Trophoblast cell (in vitro differentiated cells and primary cell): ENCODE results near the gene GPATCH3.

ENCODE experiments used
- DNase-seq, 2 donors: peaks; one replicate each; pipeline ENCODE4 v3.0.0-alpha.2; 2016
- H2AFZ ChIP-seq: 2 replicates; pipeline ENCODE4 v1.6.1; 2013; ENCODE audit warnings: low read length, moderate library complexity, mild to moderate bottlenecking; ENCODE audit not compliant: insufficient read depth, poor library complexity
- H2AK5ac ChIP-seq: 2 replicates; pipeline ENCODE4 v1.6.1; 2013; ENCODE audit warnings: mild to moderate bottlenecking, low read length
- H2BK120ac ChIP-seq: 2 replicates; pipeline ENCODE4 v1.6.1; 2013; ENCODE audit warnings: low read length, mild to moderate bottlenecking, moderate library complexity; ENCODE audit not compliant: insufficient read depth, poor library complexity
- H2BK12ac ChIP-seq: 2 replicates; pipeline ENCODE4 v1.6.1; 2013; ENCODE audit warnings: mild to moderate bottlenecking, low read length, moderate library complexity
- H2BK5ac ChIP-seq: 2 replicates; pipeline ENCODE4 v1.6.1; 2013; ENCODE audit warnings: low read length, low read depth, moderate library complexity, mild to moderate bottlenecking; ENCODE audit not compliant: poor library complexity
- H3K14ac ChIP-seq: 2 replicates; pipeline ENCODE4 v1.6.1; 2013; ENCODE audit warnings: mild to moderate bottlenecking, low read length
- H3K18ac ChIP-seq: 2 replicates; pipeline ENCODE4 v1.6.1; 2013; ENCODE audit warnings: mild to moderate bottlenecking, low read length
- H3K23ac ChIP-seq: 2 replicates; pipeline ENCODE4 v1.6.1; 2013; ENCODE audit warnings: low read length
- H3K27ac ChIP-seq: 2 replicates; pipeline ENCODE4 v1.5.1; 2013; ENCODE audit warnings: low read depth, mild to moderate bottlenecking, inconsistent platforms, low read length, moderate library complexity
- H3K27me3 ChIP-seq: 2 replicates; pipeline ENCODE4 v1.6.1; 2013; ENCODE audit warnings: inconsistent platforms, mild to moderate bottlenecking, low read length, moderate library complexity; ENCODE audit not compliant: insufficient read depth
- H3K36me3 ChIP-seq, 2 experiments: 1 replicate in 1 of 2; 2 replicates in 1 of 2; pipeline ENCODE4 v1.6.1; 2013; ENCODE audit warnings: low read length in 2 of 2, mild to moderate bottlenecking in 2 of 2, moderate library complexity in 1 of 2; ENCODE audit not compliant: insufficient read depth in 2 of 2, control insufficient read depth in 1 of 2
- H3K4ac ChIP-seq: 2 replicates; pipeline ENCODE4 v1.6.1; 2013; ENCODE audit warnings: low read depth, mild to moderate bottlenecking, low read length, moderate library complexity
- H3K4me1 ChIP-seq, 2 experiments: 1 replicate in 1 of 2; 2 replicates in 1 of 2; pipeline ENCODE4 v1.6.1; 2013; ENCODE audit warnings: low read length in 2 of 2, mild to moderate bottlenecking in 2 of 2, moderate library complexity in 1 of 2; ENCODE audit not compliant: insufficient read depth in 2 of 2, control insufficient read depth in 1 of 2
- H3K4me2 ChIP-seq: 2 replicates; pipeline ENCODE4 v1.6.1; 2013; ENCODE audit warnings: inconsistent platforms, mild to moderate bottlenecking, low read length, moderate library complexity
- H3K4me3 ChIP-seq: 2 replicates; pipeline ENCODE4 v1.5.1; 2013; ENCODE audit warnings: mild to moderate bottlenecking, low read depth, low read length, inconsistent platforms
- H3K79me1 ChIP-seq: one replicate; pipeline ENCODE4 v1.6.1; 2013; ENCODE audit warnings: low read length
- H3K79me2 ChIP-seq: 2 replicates; pipeline ENCODE4 v1.6.1; 2013; ENCODE audit warnings: low read length, mild to moderate bottlenecking; ENCODE audit not compliant: control insufficient read depth, insufficient read depth, poor library complexity
- H3K9ac ChIP-seq: 2 replicates; pipeline ENCODE4 v1.6.1; 2013; ENCODE audit warnings: mild to moderate bottlenecking, low read length
- H3K9me3 ChIP-seq: 2 replicates; pipeline ENCODE4 v1.6.1; 2013; ENCODE audit warnings: low read depth, mild to moderate bottlenecking, control low read depth, inconsistent platforms, low read length; ENCODE audit not compliant: insufficient read depth
- H4K12ac ChIP-seq: 2 replicates; pipeline ENCODE4 v1.6.1; 2013; ENCODE audit warnings: low read depth, mild to moderate bottlenecking, low read length, moderate library complexity
- H4K8ac ChIP-seq: 2 replicates; pipeline ENCODE4 v1.6.1; 2013; ENCODE audit warnings: low read depth, mild to moderate bottlenecking, low read length, moderate library complexity
- H4K91ac ChIP-seq: one replicate; pipeline ENCODE4 v1.6.1; 2013; ENCODE audit warnings: low read depth, mild to moderate bottlenecking, low read length, moderate library complexity
- WGBS: extraction: QIAGEN DNeasy Blood & Tissue Kit; methylation state at CpG from one replicate; pipeline ENCODE4 v1.1.7; 2013; ENCODE audit warnings: missing lambda C conversion rate; ENCODE audit not compliant: insufficient read length, insufficient coverage; ENCODE audit errors: extremely low coverage; 5-methylcytosine and 5-hydroxymethylcytosine counted together

The GPATCH3 gene

DNA sequence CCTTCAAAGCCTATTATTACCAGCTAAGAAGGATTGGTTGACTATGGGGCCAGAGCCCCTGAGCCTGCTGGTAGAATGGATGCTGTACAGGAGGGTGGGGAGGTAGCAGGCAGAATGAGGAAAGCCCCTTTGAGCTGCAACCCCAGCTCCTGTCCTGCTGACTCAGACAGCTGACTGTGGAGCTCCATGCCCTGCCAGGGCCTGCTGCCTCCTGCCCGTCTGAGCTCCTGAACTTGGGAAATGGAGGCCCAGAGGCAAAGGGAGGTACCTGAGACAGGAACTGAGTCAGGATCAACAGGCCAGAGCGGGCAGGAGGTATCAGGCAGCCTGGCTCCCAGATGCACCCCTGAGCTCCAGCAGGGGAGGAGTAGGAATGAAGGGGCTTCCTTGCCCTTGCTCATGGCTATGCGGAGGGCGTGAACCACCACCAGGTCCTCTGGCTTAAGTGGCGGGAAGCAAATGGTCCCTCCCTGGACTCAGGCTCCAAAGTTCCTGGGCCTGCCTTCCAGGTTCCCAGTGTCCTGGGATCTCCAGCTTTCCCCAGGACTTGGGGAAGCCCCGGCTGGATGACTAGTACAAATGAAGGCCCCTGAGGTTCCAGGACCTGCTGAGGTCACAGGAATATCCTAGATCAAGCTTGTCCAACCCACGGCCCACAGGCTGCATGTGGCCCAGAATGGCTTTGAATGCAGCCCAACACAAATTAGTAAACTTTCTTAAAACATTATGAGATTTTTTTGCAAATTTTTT, 41.2 kb downstream of the GPATCH3 start:
- DNase-seq = no peak
- H3K79me2 ChIP-seq = peaks cover 2% of the 10 kb centered on the region
- H2AFZ ChIP-seq = no peak overlapping the region
- peak overlapping the region; percentile 12 for H2BK12ac ChIP-seq
- H4K8ac ChIP-seq = no peak overlapping the region
- H3K4me2 ChIP-seq = no peak overlapping the region
- peaks cover 17 to 19% of the 10 kb centered on the region in 2 experiments for H3K36me3 ChIP-seq
- H4K91ac ChIP-seq = peak overlapping the region; percentile 25
- no peak overlapping the region for H3K4ac ChIP-seq
- peaks cover 5% of the 10 kb centered on the region for H3K9me3 ChIP-seq
- no peaks in the 10 kb centered on the region for H3K27me3 ChIP-seq
- H3K9ac ChIP-seq = no peak overlapping the region
- H2BK120ac ChIP-seq = no peak overlapping the region
- H2AK5ac ChIP-seq = no peak overlapping the region
- no peak overlapping the region for H3K23ac ChIP-seq
- H3K27ac ChIP-seq = no peak overlapping the region
- no peak overlapping the region for H4K12ac ChIP-seq
- peaks cover 35 to 37% of the 10 kb centered on the region in 2 experiments for H3K4me1 ChIP-seq
- no CpG with 5 or more reads among the region's 7 CpGs for WGBS
- H3K18ac ChIP-seq = no peak overlapping the region
- H2BK5ac ChIP-seq = peak overlapping the region; percentile 29
- H3K4me3 ChIP-seq = no peak overlapping the region
- H3K14ac ChIP-seq = no peak overlapping the region
- peaks cover 14% of the 10 kb centered on the region for H3K79me1 ChIP-seq

DNA sequence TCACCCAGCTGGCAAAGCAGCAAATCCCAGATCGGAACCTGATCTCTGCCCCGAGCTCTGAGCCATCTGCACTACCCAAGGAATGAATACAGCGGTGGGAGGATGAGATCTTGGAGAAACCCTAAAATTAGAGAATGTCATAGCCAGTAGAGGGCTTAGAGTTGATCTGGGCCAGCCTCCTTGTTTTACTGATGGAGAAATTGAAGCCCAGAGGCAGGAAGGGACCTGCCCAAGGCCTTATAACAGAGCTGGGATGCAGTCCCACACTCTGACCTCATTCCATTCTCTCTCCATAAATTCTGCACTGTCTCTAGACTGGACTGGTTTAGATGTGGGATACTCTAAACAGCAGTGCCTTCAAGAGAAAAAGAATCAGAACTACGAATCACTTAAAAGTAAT, 42.1 kb downstream of the GPATCH3 start:
- H2BK5ac ChIP-seq = no peak overlapping the region
- peak overlapping the region; percentile 2 for H4K91ac ChIP-seq
- H4K8ac ChIP-seq = no peak overlapping the region
- no peak overlapping the region for H3K14ac ChIP-seq
- H3K23ac ChIP-seq = no peak overlapping the region
- H3K4me1 ChIP-seq = peaks cover 27 to 28% of the 10 kb centered on the region in 2 experiments
- no peak overlapping the region for H3K27ac ChIP-seq
- DNase-seq = no peak
- H3K4me2 ChIP-seq = no peak overlapping the region
- no peak overlapping the region for H3K4ac ChIP-seq
- H3K79me2 ChIP-seq = no peaks in the 10 kb centered on the region
- no peak overlapping the region for H2AK5ac ChIP-seq
- H2AFZ ChIP-seq = no peak overlapping the region
- H2BK120ac ChIP-seq = no peak overlapping the region
- no peak overlapping the region for H3K9ac ChIP-seq
- H3K36me3 ChIP-seq = peaks cover 26 to 28% of the 10 kb centered on the region in 2 experiments
- no CpG with 5 or more reads among the region's 4 CpGs for WGBS
- H3K18ac ChIP-seq = no peak overlapping the region
- H3K27me3 ChIP-seq = no peaks in the 10 kb centered on the region
- H3K4me3 ChIP-seq = no peak overlapping the region
- peaks cover 5% of the 10 kb centered on the region for H3K9me3 ChIP-seq
- no peak overlapping the region for H4K12ac ChIP-seq
- no peak overlapping the region for H2BK12ac ChIP-seq
- peaks cover 7% of the 10 kb centered on the region for H3K79me1 ChIP-seq

DNA sequence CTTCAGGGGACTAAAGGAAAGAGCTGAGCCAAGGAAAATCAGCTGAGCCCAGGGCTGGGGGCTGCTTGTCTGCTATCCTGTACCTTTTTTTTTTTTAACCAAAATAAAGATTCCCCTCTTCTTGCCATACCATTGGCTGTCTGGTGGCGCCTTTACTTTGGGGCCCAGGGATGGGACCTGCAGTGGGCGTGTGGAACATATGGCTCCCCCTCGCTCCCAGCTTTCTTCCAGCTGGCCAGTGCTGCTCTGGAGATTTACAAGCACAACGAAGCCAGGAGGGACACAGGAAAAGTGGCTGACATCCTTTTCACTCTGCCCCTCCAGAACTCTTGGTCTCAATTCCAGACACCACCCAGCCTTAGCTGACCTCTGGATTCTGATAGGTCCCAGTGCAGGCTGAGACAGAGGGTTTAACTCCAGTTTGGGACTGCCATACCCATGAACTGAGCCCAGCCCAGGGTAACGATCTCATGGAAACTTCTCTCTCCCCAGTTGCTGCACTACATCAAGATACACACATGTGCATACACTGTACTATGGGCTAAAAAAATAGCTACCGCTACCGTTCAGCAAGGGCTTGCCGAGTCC, 42.7 kb downstream of the GPATCH3 start:
- Histone ChIP-seq H4K91ac (peak overlapping the region; percentile 2), H3K79me2 (no peaks in the 10 kb centered on the region), H3K18ac (no peak overlapping the region), H3K27ac (peak overlapping the region; percentile 12), H3K9me3 (peaks cover 5% of the 10 kb centered on the region), H3K4me1 (peaks cover 23 to 25% of the 10 kb centered on the region in 2 experiments), H3K4me3 (no peak overlapping the region), H2AK5ac (peak overlapping the region; percentile 26), H3K9ac (no peak overlapping the region), H3K23ac (no peak overlapping the region), H2BK120ac (no peak overlapping the region), H3K36me3 (peaks cover 31% of the 10 kb centered on the region in 2 experiments), H3K79me1 (peaks cover 4% of the 10 kb centered on the region), H2AFZ (no peak overlapping the region), H3K4ac (no peak overlapping the region), H3K27me3 (no peaks in the 10 kb centered on the region), H4K8ac (no peak overlapping the region), H3K4me2 (peak overlapping the region; percentile 3), H3K14ac (no peak overlapping the region), H4K12ac (no peak overlapping the region), H2BK5ac (no peak overlapping the region), H2BK12ac (no peak overlapping the region)
- DNase-seq = no peak
- WGBS = no CpG with 5 or more reads among the region's 8 CpGs

- H3K14ac ChIP-seq = peak overlapping the region; percentile 39
- H3K27me3 ChIP-seq = no peaks in the 10 kb centered on the region
- H2BK120ac ChIP-seq = peak overlapping the region; percentile 12
- H3K79me2 ChIP-seq = no peaks in the 10 kb centered on the region
- H2BK12ac ChIP-seq = peak overlapping the region; percentile 67
- H3K79me1 ChIP-seq = peaks cover 4% of the 10 kb centered on the region
- H4K91ac ChIP-seq = peak overlapping the region; percentile 61
- no peak for DNase-seq
- H3K9me3 ChIP-seq = peaks cover 3% of the 10 kb centered on the region
- no peak overlapping the region for H4K12ac ChIP-seq
- H3K9ac ChIP-seq = no peak overlapping the region
- H3K4ac ChIP-seq = peak overlapping the region; percentile 25
- H3K18ac ChIP-seq = peak overlapping the region; percentile 55
- H3K23ac ChIP-seq = no peak overlapping the region
- H3K4me3 ChIP-seq = no peak overlapping the region
- no peak overlapping the region for H2AFZ ChIP-seq
- H3K4me1 ChIP-seq = peaks cover 22 to 25% of the 10 kb centered on the region in 2 experiments
- H3K36me3 ChIP-seq = peaks cover 37 to 38% of the 10 kb centered on the region in 2 experiments
- H4K8ac ChIP-seq = no peak overlapping the region
- peak overlapping the region; percentile 12 for H3K27ac ChIP-seq
- H2AK5ac ChIP-seq = peak overlapping the region; percentile 49
- peak overlapping the region; percentile 3 for H3K4me2 ChIP-seq
- no CpG with 5 or more reads among the region's 21 CpGs for WGBS
- H2BK5ac ChIP-seq = peak overlapping the region; percentile 23
Measured at GRCh38 chr1:26856604-26857469, 43.4 kb downstream of the GPATCH3 start.
